CMK (cell line): ENCODE data around the gene AFF3.
"Not testable (repeated sequence)": the region's sequence is repeated elsewhere in the genome, so short reads cannot be mapped to it uniquely, and the experiment has no call there.

Experiments used
- DNase-seq: peaks from one replicate; pipeline ENCODE4 v3.0.0-alpha.2; 2010; ENCODE audit warnings: low read depth

The AFF3 gene

GRCh38 chr2:99960790-99961189 is 181.6 kb downstream of the AFF3 start:
- DNase-seq = no peak

GRCh38 chr2:99960291-99960690 is 182.1 kb downstream of the AFF3 start:
- no peak for DNase-seq

- no peak for DNase-seq
Observed at GRCh38 chr2:99959261-99960014, 183.0 kb downstream of the AFF3 start.

- DNase-seq = no peak
Observed at GRCh38 chr2:99957332-99958133, 184.9 kb downstream of the AFF3 start.

GRCh38 chr2:99956232-99957030 is 186.0 kb downstream of the AFF3 start:
- DNase-seq = no peak

- DNase-seq = no peak
Observed at GRCh38 chr2:99953750-99954149, 188.6 kb downstream of the AFF3 start.

- no peak for DNase-seq
Observed at GRCh38 chr2:99949963-99950362, 192.4 kb downstream of the AFF3 start.

- DNase-seq = no peak
Observed at GRCh38 chr2:99949530-99949929, 192.9 kb downstream of the AFF3 start.

- DNase-seq = no peak
Observed at GRCh38 chr2:99948010-99948409, 194.4 kb downstream of the AFF3 start.

- not testable (repeated sequence) for DNase-seq
Observed at GRCh38 chr2:99947366-99947765, 195.0 kb downstream of the AFF3 start.

GRCh38 chr2:99944019-99944418 is 198.4 kb downstream of the AFF3 start:
- DNase-seq = no peak

GRCh38 chr2:99942561-99943347 is 199.6 kb downstream of the AFF3 start:
- DNase-seq = no peak

GRCh38 chr2:99940963-99941362 is 201.4 kb downstream of the AFF3 start:
- no peak for DNase-seq

GRCh38 chr2:99939135-99939534 is 203.3 kb downstream of the AFF3 start:
- DNase-seq = no peak

GRCh38 chr2:99938250-99938649 is 204.1 kb downstream of the AFF3 start:
- DNase-seq = no peak

GRCh38 chr2:99936065-99936464 is 206.3 kb downstream of the AFF3 start:
- DNase-seq = no peak

GRCh38 chr2:99935662-99936061 is 206.7 kb downstream of the AFF3 start:
- no peak for DNase-seq

- DNase-seq = no peak
Observed at GRCh38 chr2:99933894-99934650, 208.3 kb downstream of the AFF3 start.

- not testable (repeated sequence) for DNase-seq
Observed at GRCh38 chr2:99933491-99933890, 208.9 kb downstream of the AFF3 start.

- DNase-seq = no peak
Observed at GRCh38 chr2:99928470-99929053, 213.8 kb downstream of the AFF3 start.
